Sciatic nerve (tissue), 2 donors: ENCODE data around the gene KCNJ2. TPM values are rescaled to one million over a fixed set of nuclear protein-coding genes. Genes with fewer than 3 reads are reported as not detected.

Experiments
- ATAC-seq: fragments of 200-7000 bp; cut with Tn5 transposase; one replicate; pipeline ENCODE4 v1.9.1; 2020; ENCODE audit warnings: mild to moderate bottlenecking, moderate library complexity
- DNase-seq: peaks from one replicate; pipeline ENCODE4 v3.0.0-alpha.2; 2020; ENCODE audit warnings: low spot score
- intact Hi-C: fragments of 100-400 bp; cut with DNase I; formaldehyde crosslinking; loops from one replicate; pipeline ENCODE4 v1.14.2; 2022
- total RNA-seq: library from RNA; stranded (reverse); fragmentation: NEBNext Ultra II Directional; extraction: Animal tissue kit (Norgen Biotek cat#: 25700); gene quantifications from one replicate; pipeline ENCODE4 v1.2.1, GENCODE V29; 2021
- donor health status: DM: no; HTN: no; CAD: no.
- donor health status: DM: no; HTN: no; CAD: no.

KCNJ2 gene
- total RNA-seq, 1 donor from 2014 or later, result 11.9 TPM

DNA sequence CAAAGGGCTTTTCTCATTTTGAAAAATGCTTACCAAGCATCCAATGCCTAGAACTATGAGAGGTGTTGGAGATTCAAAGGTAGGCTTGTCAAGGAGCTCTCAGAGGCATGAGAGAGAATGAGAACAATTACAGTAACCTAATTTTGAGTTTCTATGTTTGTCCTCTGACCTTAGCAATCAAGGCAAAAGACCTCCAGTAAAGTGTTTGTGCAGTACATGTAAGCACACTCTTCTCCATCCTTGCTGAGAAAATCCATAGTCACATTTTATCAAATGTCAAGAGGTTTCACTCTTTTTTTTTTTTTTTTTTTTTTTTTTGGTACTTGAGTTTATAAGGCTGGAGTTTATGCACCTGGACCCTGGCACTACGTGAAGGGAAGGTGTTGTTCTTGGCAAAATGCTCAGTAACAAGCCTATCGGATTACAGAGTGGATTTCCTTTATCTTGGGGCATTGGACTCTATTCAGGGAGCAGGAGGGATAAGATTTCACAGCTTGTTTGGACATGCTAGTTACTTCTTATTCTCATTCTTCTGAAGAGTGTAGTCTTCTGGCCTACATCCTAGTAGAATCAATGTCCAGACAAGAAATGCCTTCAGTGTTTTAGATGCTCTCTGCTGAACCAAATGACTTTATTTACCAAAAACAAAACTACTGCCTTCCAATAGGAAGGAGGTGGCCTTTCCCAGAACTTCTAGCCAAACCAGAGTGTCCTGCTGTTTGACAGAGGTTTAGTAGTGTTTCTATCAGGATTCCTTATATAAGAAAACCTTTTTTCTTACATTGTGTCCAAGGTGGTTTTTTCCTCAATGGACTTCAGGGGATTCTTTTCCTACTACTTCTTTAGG, 21.9 kb downstream of the KCNJ2 start:
- no peak for DNase-seq
- intact Hi-C loops, result no loop called here
- no peak for ATAC-seq

- intact Hi-C loops, result no loop called here
Observed at GRCh38 chr17:70195091-70195490, 25.8 kb downstream of the KCNJ2 start.

DNA sequence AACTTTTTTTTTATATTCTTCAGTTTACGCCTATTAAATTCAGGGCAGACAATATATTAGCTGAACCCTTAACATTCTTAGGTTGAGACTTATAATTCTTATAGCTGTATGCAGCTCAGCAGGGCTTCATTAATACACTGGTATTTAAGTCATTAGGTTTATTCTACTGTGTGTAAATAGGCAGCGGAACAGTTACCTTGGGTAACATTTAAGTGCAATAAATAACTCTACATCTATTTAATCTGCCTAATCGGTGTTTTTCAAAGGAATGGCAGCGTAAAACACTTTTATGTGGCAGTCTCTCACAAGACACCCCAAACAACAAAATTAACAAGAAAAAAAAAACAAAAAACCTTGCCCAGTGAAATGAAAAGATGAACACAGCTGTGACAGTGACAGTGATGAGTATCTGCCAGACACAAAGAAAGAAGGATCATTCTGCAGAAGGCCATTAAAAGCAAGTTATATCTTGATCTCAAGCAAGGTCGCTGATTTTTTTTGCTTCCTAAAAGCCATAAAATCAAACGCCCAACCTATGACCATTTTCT, 32.6 kb downstream of the KCNJ2 start:
- DNase-seq, result no peak
- no peak for ATAC-seq
- intact Hi-C loops, result no loop called here

More at GRCh38 chr17:70195091-70195490, 25.8 kb downstream of the KCNJ2 start:
- no peak for ATAC-seq
- no peak for DNase-seq

DNA sequence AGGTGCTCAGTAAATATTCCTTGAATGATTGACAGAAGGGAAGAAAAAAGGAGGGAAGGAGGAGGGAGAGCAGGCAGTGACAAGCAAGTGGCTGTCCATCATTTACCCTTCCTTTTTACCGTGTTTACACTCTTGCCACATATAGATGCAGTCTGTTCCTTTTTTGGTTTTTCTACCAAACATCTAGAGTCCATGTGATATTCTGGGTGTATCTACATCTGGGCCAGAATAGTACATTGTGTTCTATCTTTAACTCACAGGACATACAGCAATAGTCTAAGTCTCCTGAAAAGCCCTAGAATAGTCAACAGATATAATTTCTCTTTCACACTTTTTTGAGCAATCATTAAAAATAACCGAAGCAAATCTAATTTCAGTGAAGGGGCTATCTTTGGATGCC, 33.5 kb downstream of the KCNJ2 start:
- no peak for DNase-seq
- intact Hi-C loops, result no loop called here
- ATAC-seq, result no peak

DNA sequence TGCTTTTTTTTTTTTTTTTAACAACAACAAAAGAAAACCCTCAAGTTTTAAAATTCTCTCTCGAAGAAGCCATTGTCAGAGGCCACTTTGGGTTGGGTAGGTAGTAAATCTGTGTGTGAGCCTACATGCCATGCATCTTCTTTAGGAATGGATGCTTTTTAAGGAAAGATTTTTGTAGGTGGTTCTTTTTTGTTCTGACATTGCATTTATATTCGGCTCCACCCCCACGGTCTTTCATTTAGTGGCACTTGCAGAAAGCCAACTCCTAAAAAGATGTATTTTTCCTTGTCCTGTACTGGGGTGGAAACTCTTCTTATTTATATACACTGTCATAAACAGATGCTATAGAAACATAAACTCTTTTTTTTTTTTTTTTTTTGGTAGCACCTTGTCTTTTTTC, 35.1 kb downstream of the KCNJ2 start:
- DNase-seq (no peak), ATAC-seq (no peak)
- intact Hi-C loops, result no loop called here

- intact Hi-C loops, result no loop called here
- no peak for DNase-seq
- ATAC-seq, result no peak
Observed at GRCh38 chr17:70205401-70205800, 36.1 kb downstream of the KCNJ2 start.

DNA sequence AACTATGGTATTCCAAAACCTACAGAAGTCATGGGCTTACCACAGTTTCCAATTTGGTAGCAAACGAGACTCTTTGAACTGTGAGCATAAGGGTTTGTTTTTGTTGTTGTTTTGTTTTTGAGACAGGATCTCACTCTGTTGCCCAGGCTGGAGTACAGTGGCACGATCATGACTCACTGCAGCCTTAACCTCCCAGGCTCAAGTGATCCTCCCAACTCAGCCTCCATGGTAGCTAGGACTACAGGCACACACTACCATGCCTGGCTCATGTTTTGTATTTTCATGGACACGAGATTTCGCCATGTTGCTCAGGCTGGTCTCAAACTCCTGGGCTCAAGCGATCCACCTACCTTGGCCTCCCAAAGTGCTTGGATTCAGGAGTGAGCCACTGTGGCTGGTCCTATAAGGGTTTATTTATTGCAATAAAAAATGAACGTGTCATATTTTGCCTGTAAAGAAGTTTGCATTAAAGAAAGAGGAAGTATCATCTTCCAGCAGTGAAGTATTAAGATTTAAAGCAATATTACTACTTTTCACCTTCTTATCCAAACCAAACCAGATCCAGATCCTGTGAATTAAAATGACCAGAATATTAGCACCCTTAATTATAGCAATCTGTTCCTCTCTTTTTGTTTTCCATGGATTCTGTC, 37.2 kb downstream of the KCNJ2 start:
- intact Hi-C loops, result no loop called here
- DNase-seq (no peak), ATAC-seq (no peak)

DNA sequence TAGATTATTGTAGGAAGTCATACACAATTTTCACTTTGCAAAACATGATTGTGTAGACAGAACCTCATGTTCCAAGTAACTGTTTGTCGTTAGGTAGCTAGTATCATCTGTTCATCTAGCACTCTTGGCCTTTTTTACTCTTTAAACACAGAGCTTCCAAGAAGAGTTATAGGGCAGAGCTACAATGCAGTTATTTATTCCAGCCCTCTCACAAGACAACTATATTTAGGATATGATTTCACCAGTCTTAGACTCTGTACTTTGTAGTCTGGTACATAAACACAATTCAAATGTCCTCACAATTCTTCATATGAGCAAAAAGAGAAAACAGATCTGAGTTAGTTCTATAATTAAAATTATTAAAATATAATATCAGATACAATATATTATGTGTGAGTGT, 37.9 kb downstream of the KCNJ2 start:
- intact Hi-C loops, result no loop called here
- no peak for DNase-seq
- no peak for ATAC-seq

GRCh38 chr17:70208080-70208794, 38.9 kb downstream of the KCNJ2 start:
- intact Hi-C loops, result no loop called here
- DNase-seq (no peak), ATAC-seq (no peak)

DNA sequence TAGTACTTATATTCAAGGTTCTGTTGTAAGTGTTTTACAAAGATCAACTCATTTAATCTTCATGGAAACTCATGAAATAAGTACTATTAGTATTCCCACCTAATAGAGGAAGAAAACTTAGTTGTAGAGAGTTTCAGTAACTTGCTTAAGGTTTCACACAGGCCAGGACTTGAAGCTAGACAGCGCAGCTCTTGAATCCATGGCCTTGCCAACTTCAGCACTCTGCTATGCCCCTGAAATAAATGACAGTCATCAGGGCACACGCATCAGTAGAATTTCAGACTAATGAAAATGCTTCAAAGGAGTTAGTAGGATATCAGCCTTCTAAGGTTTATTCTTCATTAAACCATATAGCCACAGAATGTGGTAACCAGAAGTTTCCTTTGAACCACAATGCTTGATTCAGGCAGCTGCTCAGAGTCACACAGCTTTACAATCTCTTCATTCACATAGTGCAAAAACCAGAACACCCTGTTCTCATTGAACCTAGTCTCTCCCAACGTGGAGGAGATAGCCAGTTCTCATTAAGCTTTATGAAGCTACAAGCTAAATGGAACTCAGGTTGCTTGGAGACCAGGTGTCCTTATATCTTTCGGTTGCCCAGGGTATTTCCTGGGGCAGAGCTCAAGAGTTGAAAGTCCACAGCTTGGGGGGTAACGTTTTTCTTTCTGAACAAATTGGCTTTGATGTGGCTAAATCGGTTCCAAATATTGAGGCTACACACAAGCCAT, 39.7 kb downstream of the KCNJ2 start:
- DNase-seq (no peak), ATAC-seq (no peak)
- intact Hi-C loops, result no loop called here

GRCh38 chr17:70215656-70216055, 46.3 kb downstream of the KCNJ2 start:
- ATAC-seq (no peak), DNase-seq (no peak)
- intact Hi-C loops, result no loop called here

DNA sequence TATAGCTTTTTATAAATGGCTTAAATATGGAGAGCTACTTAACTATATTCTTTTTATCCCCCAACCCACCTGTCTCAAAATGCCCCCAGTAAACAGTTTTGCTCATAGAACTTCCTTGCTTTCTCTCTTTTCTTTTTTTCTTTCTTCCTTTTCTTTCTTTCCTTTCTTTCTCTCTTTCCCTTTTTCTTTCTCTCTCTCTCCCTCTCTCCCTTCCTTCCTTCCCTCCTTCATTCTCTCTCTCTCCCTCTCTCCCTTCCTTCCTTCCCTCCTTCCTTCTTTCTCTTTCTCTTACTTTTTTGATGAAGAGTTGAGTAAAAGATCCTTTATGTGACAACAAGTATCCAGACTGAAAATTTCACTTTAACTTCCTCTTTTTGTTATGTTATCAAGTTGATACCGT, 48.2 kb downstream of the KCNJ2 start:
- ATAC-seq, result no peak
- DNase-seq, result no peak
- intact Hi-C loops, result no loop called here

DNA sequence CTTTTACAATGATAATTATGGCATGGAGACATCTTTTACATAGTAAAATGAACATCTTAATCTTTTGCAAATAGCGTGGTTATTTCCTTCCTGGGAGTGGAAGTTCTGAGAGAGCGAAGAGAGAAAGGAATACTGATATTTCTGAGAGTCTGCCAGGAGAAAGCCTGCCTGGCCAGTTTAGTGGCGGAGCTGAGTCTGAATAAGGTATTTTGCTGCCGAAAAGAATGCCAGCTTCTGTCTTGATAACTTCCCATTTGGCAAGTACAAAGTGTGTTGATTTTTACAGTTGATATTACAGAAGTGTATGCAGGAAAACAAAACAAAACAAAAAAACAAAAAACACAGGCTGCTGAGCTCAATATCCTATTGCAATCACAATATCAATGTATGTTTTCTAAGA, 55.9 kb downstream of the KCNJ2 start:
- ATAC-seq (no peak), DNase-seq (no peak)
- intact Hi-C loops, result no loop called here

Other genes with a start within 250 kb of the KCNJ2 start
- gene KCNJ16, start 94.3 kb upstream of the KCNJ2 start, total RNA-seq, result 10.3 TPM